Kidney epithelial cell (primary cell): ENCODE results near the gene ZFAND2A. TPM values are rescaled to one million over a fixed set of nuclear protein-coding genes. Genes with fewer than 3 reads are reported as not detected.
A peak's percentile ranks its signal among the peaks of the same experiment; 100 is the strongest.
"Not testable (repeated sequence)": the region's sequence is repeated elsewhere in the genome, so short reads cannot be mapped to it uniquely, and the experiment has no call there.

ENCODE experiments used
- DNase-seq: peaks from one replicate; pipeline ENCODE4 v3.0.0-alpha.2; 2010; ENCODE audit warnings: low read depth
- H3K27me3 ChIP-seq: 2 replicates; pipeline ENCODE4 v1.6.0; 2011; ENCODE audit warnings: low read length; ENCODE audit not compliant: control insufficient read depth, insufficient read depth
- H3K36me3 ChIP-seq: 2 replicates; pipeline ENCODE4 v1.5.1; 2011; ENCODE audit warnings: low read length; ENCODE audit not compliant: control insufficient read depth, insufficient read depth
- H3K4me3 ChIP-seq: 2 replicates; pipeline ENCODE4 v1.5.1; 2011; ENCODE audit warnings: low read depth, mild to moderate bottlenecking, control low read depth, low read length
- total RNA-seq: library from RNA; depleted of rRNA; stranded (reverse); fragments of >200 nt; gene quantifications from 2 replicates; pipeline ENCODE4 v1.2.3, GENCODE V29; 2015
- TF ChIP-seq, protein P1 (sequence below): IDR thresholded peaks from 2 replicates; pipeline ENCODE4 v1.5.1; 2011; ENCODE audit warnings: mild to moderate bottlenecking, moderate library complexity, low read length, control low read depth, inconsistent platforms; ENCODE audit not compliant: insufficient read depth, poor library complexity, severe bottlenecking

The ZFAND2A gene
- total RNA-seq, 1 donor from 2014 or later, result 28.0 TPM

DNA sequence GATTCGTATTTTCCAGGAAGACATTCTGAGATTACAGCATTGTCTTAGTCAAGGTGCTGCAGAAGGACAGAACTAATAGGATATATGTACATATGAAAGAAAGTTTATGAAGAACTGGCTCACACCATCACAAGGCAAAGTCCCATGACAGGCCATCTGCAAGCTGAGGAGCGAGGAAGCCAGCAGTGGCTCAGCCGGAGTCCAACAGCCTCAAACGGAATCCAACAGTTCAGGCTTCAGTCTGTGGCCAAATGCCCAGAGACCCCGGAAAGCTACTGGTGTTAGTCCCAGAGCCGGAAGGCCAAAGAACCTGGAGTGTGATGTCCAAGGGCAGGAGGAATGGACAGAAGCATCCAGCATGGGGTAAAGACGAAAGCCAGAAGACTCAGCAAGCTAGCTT, 4.4 kb upstream of the ZFAND2A start:
- Histone ChIP-seq H3K4me3 (no peak overlapping the region), H3K27me3 (no peaks in the 10 kb centered on the region), H3K36me3 (no peaks in the 10 kb centered on the region)
- DNase-seq, result no peak
- TF ChIP-seq, protein P1, sequence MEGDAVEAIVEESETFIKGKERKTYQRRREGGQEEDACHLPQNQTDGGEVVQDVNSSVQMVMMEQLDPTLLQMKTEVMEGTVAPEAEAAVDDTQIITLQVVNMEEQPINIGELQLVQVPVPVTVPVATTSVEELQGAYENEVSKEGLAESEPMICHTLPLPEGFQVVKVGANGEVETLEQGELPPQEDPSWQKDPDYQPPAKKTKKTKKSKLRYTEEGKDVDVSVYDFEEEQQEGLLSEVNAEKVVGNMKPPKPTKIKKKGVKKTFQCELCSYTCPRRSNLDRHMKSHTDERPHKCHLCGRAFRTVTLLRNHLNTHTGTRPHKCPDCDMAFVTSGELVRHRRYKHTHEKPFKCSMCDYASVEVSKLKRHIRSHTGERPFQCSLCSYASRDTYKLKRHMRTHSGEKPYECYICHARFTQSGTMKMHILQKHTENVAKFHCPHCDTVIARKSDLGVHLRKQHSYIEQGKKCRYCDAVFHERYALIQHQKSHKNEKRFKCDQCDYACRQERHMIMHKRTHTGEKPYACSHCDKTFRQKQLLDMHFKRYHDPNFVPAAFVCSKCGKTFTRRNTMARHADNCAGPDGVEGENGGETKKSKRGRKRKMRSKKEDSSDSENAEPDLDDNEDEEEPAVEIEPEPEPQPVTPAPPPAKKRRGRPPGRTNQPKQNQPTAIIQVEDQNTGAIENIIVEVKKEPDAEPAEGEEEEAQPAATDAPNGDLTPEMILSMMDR, result no peak

DNA sequence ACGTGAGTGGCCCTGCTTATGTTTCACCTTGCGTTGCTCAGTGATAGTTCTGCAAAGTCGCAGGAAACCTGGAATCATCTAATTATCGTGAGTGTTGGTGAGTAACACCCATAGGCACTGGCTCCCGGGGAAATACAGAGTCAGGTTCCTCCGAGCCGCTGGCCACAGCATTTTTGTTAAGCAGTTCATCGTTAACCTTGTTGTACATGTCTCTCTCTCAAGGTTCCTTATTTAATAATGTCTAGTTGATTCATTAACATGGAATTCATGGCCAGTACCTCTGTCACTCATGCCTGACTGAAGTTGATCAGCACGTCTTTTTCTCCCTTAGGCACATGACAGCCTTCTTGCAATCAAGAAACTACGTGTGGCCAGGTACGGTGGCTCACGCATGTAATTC, 3.1 kb upstream of the ZFAND2A start:
- Histone ChIP-seq H3K27me3 (no peaks in the 10 kb centered on the region), H3K36me3 (no peaks in the 10 kb centered on the region), H3K4me3 (no peak overlapping the region)
- TF ChIP-seq, protein P1, result no peak
- DNase-seq, result peak; percentile 62

DNA sequence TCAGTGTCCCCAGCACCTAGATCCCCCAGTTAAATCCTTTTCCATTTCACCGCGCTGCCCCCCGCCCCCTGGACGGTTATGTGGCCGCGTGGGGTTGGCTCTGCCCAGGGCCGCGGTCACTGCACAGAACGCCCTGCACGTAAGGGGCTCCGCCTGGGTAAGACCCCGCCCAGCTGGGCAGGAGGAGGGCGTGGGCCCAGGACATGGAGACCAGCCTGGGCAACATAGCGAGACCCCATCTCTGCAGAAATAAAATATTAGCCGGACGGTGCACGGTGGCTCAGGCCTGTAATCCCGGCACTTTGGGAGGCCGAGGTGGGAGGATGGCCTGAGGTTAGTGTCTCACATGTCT, 650 bp upstream of the ZFAND2A start:
- DNase-seq, result no peak
- Histone ChIP-seq H3K27me3 (no peaks in the 10 kb centered on the region), H3K4me3 (peak overlapping the region; percentile 78), H3K36me3 (no peaks in the 10 kb centered on the region)
- TF ChIP-seq, protein P1, result no peak

DNA sequence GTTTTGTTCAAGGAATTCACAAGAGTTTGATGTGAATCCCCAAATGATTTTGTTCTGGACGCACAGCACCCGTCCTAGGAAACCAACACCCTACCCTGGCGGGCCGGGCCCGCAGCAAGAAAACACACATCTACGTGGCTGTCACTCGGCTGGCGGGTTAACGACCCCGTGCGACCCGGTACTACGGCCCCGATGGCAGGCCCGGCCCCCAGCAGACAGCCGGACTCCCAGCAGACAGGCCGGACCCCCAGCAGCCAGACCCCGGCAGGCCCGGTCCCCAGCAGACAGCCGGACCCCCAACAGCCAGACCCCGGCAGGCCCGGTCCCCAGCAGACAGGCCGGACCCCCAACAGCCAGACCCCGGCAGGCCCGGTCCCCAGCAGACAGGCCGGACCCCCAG, 765 bp downstream of the ZFAND2A start:
- H3K4me3 ChIP-seq, result peak overlapping the region; percentile 76
- not testable (repeated sequence) for H3K36me3 ChIP-seq, H3K27me3 ChIP-seq, DNase-seq

DNA sequence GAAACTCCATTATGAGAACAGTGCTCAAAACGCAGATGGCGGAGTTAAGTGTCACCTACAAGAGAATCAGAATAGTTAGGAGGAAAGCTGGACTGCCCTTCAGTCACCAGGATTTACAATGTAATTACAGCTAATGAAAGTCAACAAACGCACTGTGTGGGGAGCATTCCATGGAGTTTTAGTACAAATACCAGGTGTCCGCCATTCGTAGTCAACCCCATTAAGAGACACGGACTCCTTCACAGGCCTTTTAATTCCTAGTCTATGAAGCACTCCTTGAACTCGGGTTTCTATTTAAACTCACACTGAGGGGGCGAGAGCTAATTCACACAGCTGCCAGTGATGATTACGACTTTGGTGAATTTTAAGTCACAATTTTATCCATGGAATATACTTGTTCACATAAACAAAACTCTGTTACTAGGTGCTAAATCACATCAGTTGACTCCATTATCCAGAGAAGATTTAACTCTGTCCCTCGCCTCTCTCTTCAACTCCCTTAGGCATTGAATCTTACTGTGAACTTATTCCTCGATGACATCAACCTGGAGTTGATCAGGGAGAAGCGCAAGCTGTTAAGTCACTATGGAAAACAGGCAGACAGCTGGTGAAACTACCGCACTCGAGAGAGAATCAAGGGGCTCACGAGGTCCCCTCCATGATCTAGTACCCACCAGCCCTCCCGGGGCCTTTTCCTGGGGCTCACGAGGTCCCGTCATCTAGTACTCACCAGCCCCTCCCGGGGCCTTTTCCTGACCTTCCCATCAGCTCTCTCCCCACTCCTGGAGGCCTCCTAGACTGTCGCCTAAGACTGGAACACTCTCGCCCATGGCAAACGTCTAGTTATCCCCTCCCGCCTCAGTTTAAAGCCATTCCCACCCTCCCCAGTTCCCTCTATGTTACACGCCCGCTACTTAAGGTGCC, 1.5 kb downstream of the ZFAND2A start:
- TF ChIP-seq, protein P1, result no peak
- H3K36me3 ChIP-seq, result peaks cover 1% of the 10 kb centered on the region

DNA sequence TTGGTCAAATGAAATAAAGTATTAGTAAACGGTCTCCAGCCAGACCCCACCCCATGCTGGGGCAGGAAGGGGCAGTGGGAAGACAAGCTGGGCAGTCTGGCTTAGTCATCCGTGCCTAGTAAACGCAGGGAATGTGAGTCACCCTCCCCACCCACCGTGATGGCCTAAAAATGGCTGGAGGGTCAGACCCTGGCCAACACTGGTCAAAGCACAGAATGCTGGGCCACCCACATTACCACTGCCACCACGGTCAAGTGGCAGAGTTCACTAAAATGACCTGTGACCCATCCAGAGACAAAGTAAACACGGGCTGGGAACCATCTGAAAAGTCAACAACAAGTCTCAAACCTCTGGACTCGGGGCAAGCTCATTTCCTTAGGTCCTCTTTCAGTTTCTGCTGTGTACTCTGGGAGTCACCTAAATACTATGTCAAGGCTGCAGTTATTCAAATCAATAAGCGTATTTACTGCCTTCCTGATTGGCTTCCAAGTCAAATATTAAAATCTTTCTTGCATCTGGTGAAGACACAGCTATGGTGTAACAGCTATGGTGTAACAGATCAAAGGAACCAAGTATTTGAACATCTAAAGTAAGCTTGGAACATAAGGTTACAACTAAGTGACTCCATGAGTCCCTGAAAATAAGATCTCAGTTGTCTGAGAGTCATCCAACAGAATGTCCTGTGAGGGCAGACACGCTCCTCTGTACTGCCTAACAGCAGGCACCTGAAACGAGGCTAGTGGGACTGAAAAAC, 3.0 kb downstream of the ZFAND2A start:
- peaks cover 1% of the 10 kb centered on the region for H3K36me3 ChIP-seq
- peak; percentile 45 for DNase-seq
- TF ChIP-seq, protein P1, result no peak
- no peak overlapping the region for H3K4me3 ChIP-seq
- no peaks in the 10 kb centered on the region for H3K27me3 ChIP-seq

More for the DNA sequence above, 1.5 kb downstream of the ZFAND2A start:
- DNase-seq, result no peak
- Histone ChIP-seq H3K27me3 (no peaks in the 10 kb centered on the region), H3K4me3 (peak overlapping the region; percentile 76)

DNA sequence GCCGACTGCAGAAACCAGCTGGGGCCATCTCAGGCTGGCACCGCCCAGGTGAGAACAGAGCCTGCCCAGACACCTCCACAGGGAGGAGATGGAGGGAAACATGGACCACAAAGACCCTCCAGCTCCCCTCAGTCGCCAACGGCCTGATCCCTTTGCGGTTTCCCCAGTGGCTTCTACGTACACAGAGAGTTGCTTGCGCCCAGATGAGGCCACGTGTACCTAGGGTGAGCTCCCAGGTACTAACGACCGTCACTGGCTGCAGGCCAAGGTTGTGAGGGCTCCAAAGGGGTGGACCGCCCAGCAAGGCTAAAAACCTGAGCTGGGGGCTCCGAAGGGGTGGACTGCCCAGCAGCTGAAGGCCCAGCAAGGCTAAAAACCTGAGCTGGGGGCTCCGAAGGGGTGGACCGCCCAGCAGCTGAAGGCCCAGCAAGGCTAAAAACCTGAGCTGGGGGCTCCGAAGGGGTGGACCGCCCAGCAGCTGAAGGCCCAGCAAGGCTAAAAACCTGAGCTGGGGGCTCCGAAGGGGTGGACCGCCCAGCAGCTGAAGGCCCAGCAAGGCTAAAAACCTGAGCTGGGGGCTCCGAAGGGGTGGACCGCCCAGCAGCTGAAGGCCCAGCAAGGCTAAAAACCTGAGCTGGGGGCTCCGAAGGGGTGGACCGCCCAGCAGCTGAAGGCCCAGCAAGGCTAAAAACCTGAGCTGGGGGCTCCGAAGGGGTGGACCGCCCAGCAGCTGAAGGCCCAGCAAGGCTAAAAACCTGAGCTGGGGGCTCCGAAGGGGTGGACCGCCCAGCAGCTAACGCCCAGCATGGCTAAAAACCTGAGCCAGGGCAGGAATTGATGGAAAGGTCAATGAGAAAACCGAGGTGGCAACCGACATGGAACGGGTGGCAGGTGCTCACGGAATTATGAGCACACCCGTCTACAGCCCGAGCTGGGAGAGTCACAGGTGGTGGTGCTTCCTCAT, 3.9 kb downstream of the ZFAND2A start:
- H3K4me3 ChIP-seq, H3K27me3 ChIP-seq, H3K36me3 ChIP-seq, DNase-seq: not testable (repeated sequence)
